GM21786 (cell line): ENCODE data around the gene MYO16.

Experiments
- ATAC-seq: cut with Tn5 transposase; IDR thresholded peaks from one replicate; pipeline ENCODE4 v1.9.1; 2021; ENCODE audit not compliant: unreplicated experiment

The MYO16 gene

GRCh38 chr13:108629181-108629752 lies at the start of gene MYO16:
Gene MYO16, plus strand, starts transcription at chr13:108629611. Its CDS starts 234 bp downstream, at chr13:108629845.
- ATAC-seq: no peak

GRCh38 chr13:108586826-108587225 lies 42.6 kb upstream of the MYO16 start:
- ATAC-seq: no peak

GRCh38 chr13:108588516-108588915 lies 40.9 kb upstream of the MYO16 start:
- no peak for ATAC-seq

GRCh38 chr13:108594153-108594552 lies 35.3 kb upstream of the MYO16 start:
- ATAC-seq: no peak

- no peak for ATAC-seq
These were observed 33.8 kb upstream of the MYO16 start for GRCh38 chr13:108595436-108596274.

- ATAC-seq: no peak
These were observed 31.5 kb upstream of the MYO16 start for GRCh38 chr13:108597943-108598342.

GRCh38 chr13:108606424-108606823 lies 23.0 kb upstream of the MYO16 start:
- ATAC-seq: no peak

- ATAC-seq: peak; percentile 69
These were observed 20.1 kb upstream of the MYO16 start for GRCh38 chr13:108609353-108609752.

- no peak for ATAC-seq
These were observed 18.9 kb upstream of the MYO16 start for GRCh38 chr13:108610507-108610906.

GRCh38 chr13:108615241-108615640 lies 14.2 kb upstream of the MYO16 start:
- ATAC-seq: no peak

- no peak for ATAC-seq
These were observed 11.2 kb upstream of the MYO16 start for GRCh38 chr13:108618233-108618632.

GRCh38 chr13:108621462-108621861 lies 7.9 kb upstream of the MYO16 start:
- ATAC-seq: no peak

GRCh38 chr13:108624108-108624507 lies 5.3 kb upstream of the MYO16 start:
- ATAC-seq: no peak

- no peak for ATAC-seq
These were observed 4.4 kb upstream of the MYO16 start for GRCh38 chr13:108624979-108625378.

- no peak for ATAC-seq
These were observed 577 bp downstream of the MYO16 start for GRCh38 chr13:108629988-108630387.

GRCh38 chr13:108632649-108633167 lies 3.3 kb downstream of the MYO16 start:
- no peak for ATAC-seq

- ATAC-seq: no peak
These were observed 9.5 kb downstream of the MYO16 start for GRCh38 chr13:108638901-108639300.

- ATAC-seq: no peak
These were observed 14.4 kb downstream of the MYO16 start for GRCh38 chr13:108643646-108644353.

- ATAC-seq: no peak
These were observed 16.0 kb downstream of the MYO16 start for GRCh38 chr13:108645376-108645775.

GRCh38 chr13:108650271-108650670 lies 20.9 kb downstream of the MYO16 start:
- no peak for ATAC-seq

GRCh38 chr13:108656742-108657141 lies 27.3 kb downstream of the MYO16 start:
- ATAC-seq: no peak

GRCh38 chr13:108657519-108657918 lies 28.1 kb downstream of the MYO16 start:
- ATAC-seq: no peak
